Astrocyte (in vitro differentiated cells and primary cell): ENCODE data around the gene ARHGAP24. TPM values are rescaled to one million over a fixed set of nuclear protein-coding genes. Genes with fewer than 3 reads are reported as not detected.

Source experiments
- DNase-seq: peaks from one replicate; pipeline ENCODE4 v3.0.0-alpha.2; 2010; ENCODE audit warnings: low read depth
- FAIRE-seq: peaks from 2 replicates; lab custom pipeline; 2011; peaks lifted over from hg19 to GRCh38; lab: Jason Lieb, UNC
- H2AFZ ChIP-seq: 2 replicates; pipeline ENCODE4 v1.6.0; 2012; ENCODE audit warnings: low read depth, low read length, inconsistent platforms
- H3K27ac ChIP-seq: 2 replicates; pipeline ENCODE4 v1.5.1; 2011; ENCODE audit warnings: low read depth, low read length, inconsistent platforms
- H3K27me3 ChIP-seq: 2 replicates; pipeline ENCODE4 v1.6.0; 2011; ENCODE audit warnings: low read length, inconsistent platforms; ENCODE audit not compliant: insufficient read depth
- H3K36me3 ChIP-seq: 2 replicates; pipeline ENCODE4 v1.5.1; 2011; ENCODE audit warnings: low read length, inconsistent platforms; ENCODE audit not compliant: insufficient read depth
- H3K4me1 ChIP-seq: 2 replicates; pipeline ENCODE4 v1.5.1; 2011; ENCODE audit warnings: low read length, inconsistent platforms; ENCODE audit not compliant: insufficient read depth
- H3K4me2 ChIP-seq: 2 replicates; pipeline ENCODE4 v1.6.0; 2012; ENCODE audit warnings: low read length, inconsistent platforms
- H3K4me3 ChIP-seq: 2 replicates; pipeline ENCODE4 v1.5.1; 2011; ENCODE audit warnings: low read depth, mild to moderate bottlenecking, low read length, inconsistent platforms; ENCODE audit not compliant: insufficient read depth
- H3K79me2 ChIP-seq: 2 replicates; pipeline ENCODE4 v1.6.0; 2012; ENCODE audit warnings: mild to moderate bottlenecking, low read length, inconsistent platforms; ENCODE audit not compliant: insufficient read depth
- H3K9ac ChIP-seq: 2 replicates; pipeline ENCODE4 v1.6.0; 2012; ENCODE audit warnings: mild to moderate bottlenecking, low read length, inconsistent platforms
- H3K9me3 ChIP-seq: 2 replicates; pipeline ENCODE4 v1.5.1; 2012; ENCODE audit warnings: low read depth, mild to moderate bottlenecking, low read length, inconsistent platforms; ENCODE audit not compliant: insufficient read depth
- H4K20me1 ChIP-seq: 2 replicates; pipeline ENCODE4 v1.6.0; 2012; ENCODE audit warnings: low read length, inconsistent platforms; ENCODE audit not compliant: insufficient read depth
- H3K27ac Mint-ChIP-seq: one replicate; pipeline ENCODE4 v1.8.0; 2021; ENCODE audit warnings: mild to moderate bottlenecking, mixed read lengths; ENCODE audit not compliant: unreplicated experiment
- H3K27me3 Mint-ChIP-seq: one replicate; pipeline ENCODE4 v1.8.0; 2021; ENCODE audit warnings: low read depth, mixed read lengths; ENCODE audit not compliant: unreplicated experiment
- H3K36me3 Mint-ChIP-seq: one replicate; pipeline ENCODE4 v1.8.0; 2021; ENCODE audit warnings: low read depth, mixed read lengths; ENCODE audit not compliant: unreplicated experiment
- H3K4me1 Mint-ChIP-seq: one replicate; pipeline ENCODE4 v1.8.0; 2021; ENCODE audit warnings: low read depth, mixed read lengths; ENCODE audit not compliant: unreplicated experiment
- H3K4me3 Mint-ChIP-seq: one replicate; pipeline ENCODE4 v1.8.0; 2021; ENCODE audit warnings: mild to moderate bottlenecking, moderate library complexity, mixed read lengths; ENCODE audit not compliant: unreplicated experiment
- H3K9me3 Mint-ChIP-seq: one replicate; pipeline ENCODE4 v1.8.0; 2021; ENCODE audit warnings: mild to moderate bottlenecking, mixed read lengths; ENCODE audit not compliant: unreplicated experiment
- EZH2 ChIP-seq: IDR thresholded peaks from 2 replicates; pipeline ENCODE4 v1.6.1; 2012; ENCODE audit warnings: mild to moderate bottlenecking, low read length, inconsistent platforms; ENCODE audit not compliant: insufficient read depth
- total RNA-seq: library from RNA; stranded (reverse); gene quantifications from 2 replicates; pipeline ENCODE4 v1.2.1, GENCODE V29; 2021
- TF ChIP-seq, protein P1 (sequence below): IDR thresholded peaks from 2 replicates; pipeline ENCODE4 v1.5.1; 2011; ENCODE audit warnings: low read depth, mild to moderate bottlenecking, inconsistent platforms, low read length, moderate library complexity; ENCODE audit not compliant: insufficient read depth

Gene ARHGAP24
- total RNA-seq, 1 donor from 2014 or later, result 2.1 TPM

DNA sequence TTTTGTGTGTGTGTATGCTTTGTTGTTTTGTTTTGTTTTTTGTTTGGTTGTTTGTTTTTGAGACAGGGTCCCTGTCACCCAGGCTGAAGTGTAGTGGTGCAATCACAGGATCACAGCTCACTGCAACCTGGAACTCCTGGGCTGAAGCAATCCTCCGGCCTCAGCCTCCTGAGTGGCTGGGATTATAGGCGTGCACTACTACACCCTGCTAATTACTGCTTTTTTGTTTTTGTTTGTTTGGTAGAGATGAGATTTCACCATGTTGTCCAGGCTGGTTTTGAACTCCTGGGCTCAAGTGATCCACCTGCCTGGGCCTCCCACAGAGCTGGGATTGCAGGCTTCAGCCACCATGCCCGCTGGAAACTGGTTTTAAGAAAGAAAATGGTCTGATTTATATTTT is 44.7 kb upstream of the ARHGAP24 start:
- Mint-ChIP-seq H3K4me3 (no peak overlapping the region), H3K27me3 (no peaks in the 10 kb centered on the region), H3K9me3 (no peaks in the 10 kb centered on the region), H3K36me3 (no peaks in the 10 kb centered on the region), H3K4me1 (peaks cover 3% of the 10 kb centered on the region), H3K27ac (no peak overlapping the region)
- H3K4me3 ChIP-seq, result no peak overlapping the region
- no peaks in the 10 kb centered on the region for H3K9me3 ChIP-seq
- H4K20me1 ChIP-seq, result no peaks in the 10 kb centered on the region
- no peak overlapping the region for H3K4me2 ChIP-seq
- H3K4me1 ChIP-seq, result no peaks in the 10 kb centered on the region
- H3K36me3 ChIP-seq, result no peaks in the 10 kb centered on the region
- H3K9ac ChIP-seq, result no peak overlapping the region
- no peak for TF ChIP-seq EZH2
- TF ChIP-seq, protein P1, sequence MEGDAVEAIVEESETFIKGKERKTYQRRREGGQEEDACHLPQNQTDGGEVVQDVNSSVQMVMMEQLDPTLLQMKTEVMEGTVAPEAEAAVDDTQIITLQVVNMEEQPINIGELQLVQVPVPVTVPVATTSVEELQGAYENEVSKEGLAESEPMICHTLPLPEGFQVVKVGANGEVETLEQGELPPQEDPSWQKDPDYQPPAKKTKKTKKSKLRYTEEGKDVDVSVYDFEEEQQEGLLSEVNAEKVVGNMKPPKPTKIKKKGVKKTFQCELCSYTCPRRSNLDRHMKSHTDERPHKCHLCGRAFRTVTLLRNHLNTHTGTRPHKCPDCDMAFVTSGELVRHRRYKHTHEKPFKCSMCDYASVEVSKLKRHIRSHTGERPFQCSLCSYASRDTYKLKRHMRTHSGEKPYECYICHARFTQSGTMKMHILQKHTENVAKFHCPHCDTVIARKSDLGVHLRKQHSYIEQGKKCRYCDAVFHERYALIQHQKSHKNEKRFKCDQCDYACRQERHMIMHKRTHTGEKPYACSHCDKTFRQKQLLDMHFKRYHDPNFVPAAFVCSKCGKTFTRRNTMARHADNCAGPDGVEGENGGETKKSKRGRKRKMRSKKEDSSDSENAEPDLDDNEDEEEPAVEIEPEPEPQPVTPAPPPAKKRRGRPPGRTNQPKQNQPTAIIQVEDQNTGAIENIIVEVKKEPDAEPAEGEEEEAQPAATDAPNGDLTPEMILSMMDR, result no peak
- no peaks in the 10 kb centered on the region for H3K27me3 ChIP-seq
- no peak overlapping the region for H2AFZ ChIP-seq
- H3K79me2 ChIP-seq, result no peaks in the 10 kb centered on the region
- no peak for FAIRE-seq
- no peak for DNase-seq
- H3K27ac ChIP-seq, result no peak overlapping the region

DNA sequence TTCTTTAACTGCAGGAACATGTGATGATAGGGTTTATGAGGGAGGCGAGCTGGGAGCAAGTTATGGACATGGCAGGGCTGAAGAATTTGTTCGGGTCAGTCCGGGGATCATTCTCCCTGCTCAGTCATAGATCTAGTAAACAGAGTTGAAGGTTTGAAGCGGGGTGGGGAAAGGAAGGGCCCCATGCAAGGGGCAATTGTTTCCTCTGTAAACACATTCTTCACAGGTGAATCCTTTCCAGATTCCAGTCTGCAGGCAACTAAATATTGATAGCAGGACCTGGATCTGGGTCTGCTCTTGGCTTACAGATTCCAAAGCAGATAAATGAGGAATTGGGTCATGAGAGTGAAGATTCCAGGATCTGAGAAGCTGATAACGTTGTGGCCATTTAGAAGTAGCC is 44.3 kb upstream of the ARHGAP24 start:
- Histone ChIP-seq H3K79me2 (no peaks in the 10 kb centered on the region), H4K20me1 (no peaks in the 10 kb centered on the region), H3K4me2 (no peak overlapping the region), H3K27ac (no peak overlapping the region), H3K36me3 (no peaks in the 10 kb centered on the region), H3K4me3 (no peak overlapping the region), H3K27me3 (no peaks in the 10 kb centered on the region), H3K9me3 (no peaks in the 10 kb centered on the region), H3K9ac (no peak overlapping the region), H3K4me1 (no peaks in the 10 kb centered on the region), H2AFZ (no peak overlapping the region)
- no peak for FAIRE-seq
- H3K27ac Mint-ChIP-seq, result no peak overlapping the region
- H3K27me3 Mint-ChIP-seq, result no peaks in the 10 kb centered on the region
- TF ChIP-seq EZH2, result no peak
- TF ChIP-seq, protein P1, result no peak
- no peak overlapping the region for H3K4me3 Mint-ChIP-seq
- peaks cover 3% of the 10 kb centered on the region for H3K4me1 Mint-ChIP-seq
- no peak for DNase-seq
- no peaks in the 10 kb centered on the region for H3K36me3 Mint-ChIP-seq
- no peaks in the 10 kb centered on the region for H3K9me3 Mint-ChIP-seq

DNA sequence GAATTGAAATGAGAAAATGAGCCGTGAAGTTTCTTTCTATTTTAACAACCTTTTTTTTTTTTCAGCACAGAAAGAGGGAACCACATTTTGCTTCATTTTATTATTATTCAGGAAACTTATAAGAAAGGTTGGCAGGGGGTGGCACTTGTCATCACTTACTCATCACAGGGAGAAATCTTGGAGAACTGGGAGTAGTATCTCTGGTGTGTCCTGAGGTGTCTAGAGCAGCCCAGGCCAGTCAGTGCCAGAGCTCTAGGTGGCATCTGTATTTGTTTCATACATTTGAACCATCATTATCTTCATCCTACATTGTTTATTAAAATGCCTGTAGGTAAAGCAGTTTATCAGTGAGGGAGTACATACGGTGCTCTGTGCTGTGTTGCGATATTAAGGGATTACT is 43.8 kb upstream of the ARHGAP24 start:
- FAIRE-seq (no peak), DNase-seq (no peak)
- no peaks in the 10 kb centered on the region for H3K4me1 ChIP-seq
- no peak overlapping the region for H2AFZ ChIP-seq
- no peak overlapping the region for H3K4me3 ChIP-seq
- no peaks in the 10 kb centered on the region for H3K36me3 ChIP-seq
- no peaks in the 10 kb centered on the region for H3K9me3 ChIP-seq
- H3K4me1 Mint-ChIP-seq, result peaks cover 3% of the 10 kb centered on the region
- no peak overlapping the region for H3K4me2 ChIP-seq
- no peak overlapping the region for H3K27ac Mint-ChIP-seq
- no peak overlapping the region for H3K9ac ChIP-seq
- TF ChIP-seq, protein P1, result no peak
- TF ChIP-seq EZH2, result no peak
- H3K79me2 ChIP-seq, result no peaks in the 10 kb centered on the region
- H3K36me3 Mint-ChIP-seq, result no peaks in the 10 kb centered on the region
- no peak overlapping the region for H3K4me3 Mint-ChIP-seq
- H3K27ac ChIP-seq, result no peak overlapping the region
- H3K27me3 Mint-ChIP-seq, result no peaks in the 10 kb centered on the region
- H3K9me3 Mint-ChIP-seq, result no peaks in the 10 kb centered on the region
- H4K20me1 ChIP-seq, result no peaks in the 10 kb centered on the region
- no peaks in the 10 kb centered on the region for H3K27me3 ChIP-seq
